ENCODE measurements around the gene SUMO1. TPM values are rescaled to one million over a fixed set of nuclear protein-coding genes. Genes with fewer than 3 reads are reported as not detected.

Gene SUMO1
- total and polyA plus RNA-seq, 9 of the 15 experiments (the other 6 are each of a cell fraction or from before 2014, with no cell fraction given), result 63.7 to 292 (median 92.0) TPM

GRCh38 chr2:202238234-202239197 lies at the start of gene SUMO1 (continued):
- TF ChIP-seq GMEB1 (CRISPR knock-in tag; IDR thresholded peaks at IDR 0.05) (peak; percentile 26; the same call in 1 of the 2 replicates), HNRNPH1 (optimal IDR thresholded peaks at IDR 0.05; ENCODE audit: low read depth, low read length) (no peak), RBM15 (IDR thresholded peaks at IDR 0.05; ENCODE audit: insufficient read depth, low read length) (no peak), CUX1 (CRISPR knock-in tag; IDR thresholded peaks at IDR 0.05) (no peak), ZNF165 (CRISPR knock-in tag; IDR thresholded peaks at IDR 0.05; ENCODE audit: borderline replicate concordance) (no peak), TFAP4 (CRISPR knock-in tag; IDR thresholded peaks at IDR 0.05; ENCODE audit: borderline replicate concordance) (0 out of 2 replicates have a peak, but pooled peaks have one; percentile 27), POLR2G (IDR thresholded peaks at IDR 0.05; ENCODE audit: low read depth, low read length) (peak; percentile 83), HDAC1 (IDR thresholded peaks at IDR 0.05) (peak in 1 of 2 experiments; percentile 24; a peak in 1 of 4 replicates), ZNF311 (CRISPR knock-in tag; IDR thresholded peaks at IDR 0.05) (no peak), ZFP30 (CRISPR knock-in tag; IDR thresholded peaks at IDR 0.05; ENCODE audit: borderline replicate concordance) (no peak), ZNF277 (CRISPR knock-in tag; IDR thresholded peaks at IDR 0.05; ENCODE audit: borderline replicate concordance) (no peak), CBX3 (IDR thresholded peaks at IDR 0.05; ENCODE audit: borderline replicate concordance in 1 of 2, low read length in 2 of 2) (no peak), ATF1 (CRISPR knock-in tag; IDR thresholded peaks at IDR 0.05) (no peak), ATF1 (tag; IDR thresholded peaks at IDR 0.05) (peak; percentile 87), NR2F6 (CRISPR knock-in tag; IDR thresholded peaks at IDR 0.05) (no peak), LARP7 (IDR thresholded peaks at IDR 0.05) (no peak), TBP (optimal IDR thresholded peaks at IDR 0.05; ENCODE audit: low read depth, low read length) (peak; percentile 56), POLR2AphosphoS5 (IDR thresholded peaks at IDR 0.05; ENCODE audit: control insufficient read depth, insufficient read depth, low read depth, low read length) (peak; percentile 69)

All from K562 (cell line).